Measurements from ENCODE around the gene TACR1.

DNA sequence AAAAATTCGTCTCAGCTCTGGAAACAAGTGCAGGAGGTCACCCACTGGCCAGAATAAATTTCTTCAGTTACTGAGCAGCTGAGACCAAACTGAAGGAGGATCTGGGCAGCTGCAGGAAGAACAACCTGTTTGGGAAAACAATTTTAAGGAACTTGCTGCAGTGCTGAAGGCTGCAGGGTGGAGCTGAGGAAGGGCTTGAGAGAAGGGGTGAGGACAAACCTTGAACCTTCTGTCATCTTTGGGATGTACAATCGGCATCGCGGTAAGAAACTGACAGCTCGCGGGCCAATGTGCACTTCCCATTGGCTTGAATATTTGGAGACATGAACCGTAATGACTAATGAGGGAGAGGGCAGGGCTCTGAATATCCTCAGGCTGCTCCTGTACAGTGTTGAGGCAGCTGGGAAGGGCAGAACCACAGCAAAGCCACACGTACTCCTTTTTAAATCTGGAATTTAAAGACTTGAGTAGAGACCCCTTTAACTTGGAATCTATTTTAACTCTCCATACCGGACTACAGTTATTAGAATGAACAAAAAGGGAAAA lies 90.3 kb downstream of the TACR1 start:
- no peak for TF ChIP-seq CTBP1 (IDR thresholded peaks at IDR 0.05; ENCODE audit: borderline replicate concordance)
- no peak for TF ChIP-seq BHLHE40 (IDR thresholded peaks at IDR 0.05; ENCODE audit: borderline replicate concordance)
- TF ChIP-seq ARNT (IDR thresholded peaks at IDR 0.05): no peak
- no peak for TF ChIP-seq HDGF (IDR thresholded peaks at IDR 0.05; ENCODE audit: borderline replicate concordance)
- TF ChIP-seq, protein P1, sequence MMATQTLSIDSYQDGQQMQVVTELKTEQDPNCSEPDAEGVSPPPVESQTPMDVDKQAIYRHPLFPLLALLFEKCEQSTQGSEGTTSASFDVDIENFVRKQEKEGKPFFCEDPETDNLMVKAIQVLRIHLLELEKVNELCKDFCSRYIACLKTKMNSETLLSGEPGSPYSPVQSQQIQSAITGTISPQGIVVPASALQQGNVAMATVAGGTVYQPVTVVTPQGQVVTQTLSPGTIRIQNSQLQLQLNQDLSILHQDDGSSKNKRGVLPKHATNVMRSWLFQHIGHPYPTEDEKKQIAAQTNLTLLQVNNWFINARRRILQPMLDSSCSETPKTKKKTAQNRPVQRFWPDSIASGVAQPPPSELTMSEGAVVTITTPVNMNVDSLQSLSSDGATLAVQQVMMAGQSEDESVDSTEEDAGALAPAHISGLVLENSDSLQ (IDR thresholded peaks at IDR 0.05): no peak
- TF ChIP-seq SUZ12 (IDR thresholded peaks at IDR 0.05): no peak
- no peak for TF ChIP-seq SP1 (IDR thresholded peaks at IDR 0.05)
- no peak for TF ChIP-seq ELF4 (IDR thresholded peaks at IDR 0.05)
- TF ChIP-seq TARDBP (IDR thresholded peaks at IDR 0.05): no peak
